LNCaP clone FGC (cell line): ENCODE measurements around the gene MID1.

ENCODE experiments used
- DNase-seq: peaks from one replicate; pipeline ENCODE4 v3.0.0-alpha.2; 2011; ENCODE audit warnings: low read depth
- H3K4me3 ChIP-seq: 2 replicates; pipeline ENCODE4 v1.5.1; 2011; ENCODE audit warnings: mild to moderate bottlenecking, low read depth, low read length, control low read depth
- TF ChIP-seq, protein P1 (sequence below): IDR thresholded peaks from 2 replicates; pipeline ENCODE4 v1.5.1; 2012; ENCODE audit warnings: mild to moderate bottlenecking; ENCODE audit not compliant: control insufficient read depth, insufficient read depth; ENCODE audit errors: extremely low read depth

Gene MID1

GRCh38 chrX:10578527-10578926 is 41.9 kb downstream of the MID1 start:
- DNase-seq: no peak
- H3K4me3 ChIP-seq: no peak overlapping the region
- TF ChIP-seq, protein P1, sequence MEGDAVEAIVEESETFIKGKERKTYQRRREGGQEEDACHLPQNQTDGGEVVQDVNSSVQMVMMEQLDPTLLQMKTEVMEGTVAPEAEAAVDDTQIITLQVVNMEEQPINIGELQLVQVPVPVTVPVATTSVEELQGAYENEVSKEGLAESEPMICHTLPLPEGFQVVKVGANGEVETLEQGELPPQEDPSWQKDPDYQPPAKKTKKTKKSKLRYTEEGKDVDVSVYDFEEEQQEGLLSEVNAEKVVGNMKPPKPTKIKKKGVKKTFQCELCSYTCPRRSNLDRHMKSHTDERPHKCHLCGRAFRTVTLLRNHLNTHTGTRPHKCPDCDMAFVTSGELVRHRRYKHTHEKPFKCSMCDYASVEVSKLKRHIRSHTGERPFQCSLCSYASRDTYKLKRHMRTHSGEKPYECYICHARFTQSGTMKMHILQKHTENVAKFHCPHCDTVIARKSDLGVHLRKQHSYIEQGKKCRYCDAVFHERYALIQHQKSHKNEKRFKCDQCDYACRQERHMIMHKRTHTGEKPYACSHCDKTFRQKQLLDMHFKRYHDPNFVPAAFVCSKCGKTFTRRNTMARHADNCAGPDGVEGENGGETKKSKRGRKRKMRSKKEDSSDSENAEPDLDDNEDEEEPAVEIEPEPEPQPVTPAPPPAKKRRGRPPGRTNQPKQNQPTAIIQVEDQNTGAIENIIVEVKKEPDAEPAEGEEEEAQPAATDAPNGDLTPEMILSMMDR: no peak

DNA sequence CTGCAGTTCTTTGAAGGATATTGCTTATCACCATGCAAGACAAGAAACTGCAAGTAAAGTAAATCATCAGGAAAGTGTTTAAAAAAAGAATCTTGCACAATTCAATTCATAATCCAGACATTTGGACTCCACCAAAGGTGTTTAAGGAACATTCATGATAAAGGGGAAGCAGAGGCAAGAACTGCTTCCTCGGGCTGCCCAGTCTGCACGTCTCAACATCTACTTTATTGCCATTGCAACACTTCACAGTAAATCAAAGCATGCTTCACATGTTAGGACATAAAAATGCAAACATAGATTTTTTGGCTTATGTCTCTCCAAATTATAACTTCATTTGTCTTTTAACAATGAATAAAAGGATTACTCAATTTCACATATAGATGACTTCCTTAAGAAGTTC is 42.5 kb downstream of the MID1 start:
- TF ChIP-seq, protein P1: no peak
- H3K4me3 ChIP-seq: no peak overlapping the region
- DNase-seq: no peak

- DNase-seq: no peak
- TF ChIP-seq, protein P1: no peak
- no peak overlapping the region for H3K4me3 ChIP-seq
These were observed 43.5 kb downstream of the MID1 start for GRCh38 chrX:10576777-10577447.

GRCh38 chrX:10576186-10576585 is 44.2 kb downstream of the MID1 start:
- H3K4me3 ChIP-seq: no peak overlapping the region
- TF ChIP-seq, protein P1: no peak
- no peak for DNase-seq

DNA sequence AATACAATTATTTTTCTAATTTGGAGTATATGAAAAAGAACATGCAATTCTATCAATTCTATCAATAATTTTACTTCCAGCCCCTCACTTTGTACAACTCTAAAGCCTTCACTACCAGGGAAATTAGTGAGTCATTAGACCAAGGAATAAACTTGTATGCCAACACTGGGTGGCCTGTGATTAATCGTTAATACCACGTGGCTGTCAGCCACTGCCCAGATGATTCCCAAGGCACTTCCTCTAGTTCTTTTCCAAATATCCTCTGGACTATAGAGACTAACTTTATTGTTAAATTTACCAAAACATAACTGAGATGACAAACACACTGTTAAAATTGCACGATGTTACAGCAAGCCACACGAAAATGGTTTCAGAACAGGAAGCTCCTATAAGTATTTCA is 45.7 kb downstream of the MID1 start:
- no peak for DNase-seq
- TF ChIP-seq, protein P1: no peak
- no peak overlapping the region for H3K4me3 ChIP-seq

DNA sequence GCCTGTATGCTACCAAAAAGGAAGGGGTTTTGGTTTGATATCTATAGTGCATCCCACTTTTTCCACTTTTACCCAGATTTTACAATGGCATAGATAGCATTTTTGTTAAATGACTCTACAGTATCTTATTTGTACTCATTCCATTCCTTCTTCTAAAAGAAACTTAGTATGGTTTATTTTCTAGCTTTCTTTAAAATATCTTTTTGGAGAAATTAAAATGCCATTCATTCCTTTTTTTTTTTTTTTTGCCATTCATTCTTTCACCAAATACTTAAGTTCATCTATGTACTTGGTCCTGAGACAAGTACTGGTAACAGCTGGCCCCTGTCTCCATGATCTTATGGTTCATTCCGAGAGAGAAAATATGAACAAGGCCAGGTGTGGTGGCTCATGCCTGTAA is 49.1 kb downstream of the MID1 start:
- DNase-seq: no peak
- no peak overlapping the region for H3K4me3 ChIP-seq
- TF ChIP-seq, protein P1: no peak

- TF ChIP-seq, protein P1: no peak
- H3K4me3 ChIP-seq: no peak overlapping the region
- DNase-seq: no peak
These were observed 49.8 kb downstream of the MID1 start for GRCh38 chrX:10570601-10571000.
